ENCODE measurements around the gene RAP1GAP. TPM values are rescaled to one million over a fixed set of nuclear protein-coding genes. Genes with fewer than 3 reads are reported as not detected.

RAP1GAP gene
- total RNA-seq, 2 donors from 2014 or later, result 45.2 to 53.1 TPM

DNA sequence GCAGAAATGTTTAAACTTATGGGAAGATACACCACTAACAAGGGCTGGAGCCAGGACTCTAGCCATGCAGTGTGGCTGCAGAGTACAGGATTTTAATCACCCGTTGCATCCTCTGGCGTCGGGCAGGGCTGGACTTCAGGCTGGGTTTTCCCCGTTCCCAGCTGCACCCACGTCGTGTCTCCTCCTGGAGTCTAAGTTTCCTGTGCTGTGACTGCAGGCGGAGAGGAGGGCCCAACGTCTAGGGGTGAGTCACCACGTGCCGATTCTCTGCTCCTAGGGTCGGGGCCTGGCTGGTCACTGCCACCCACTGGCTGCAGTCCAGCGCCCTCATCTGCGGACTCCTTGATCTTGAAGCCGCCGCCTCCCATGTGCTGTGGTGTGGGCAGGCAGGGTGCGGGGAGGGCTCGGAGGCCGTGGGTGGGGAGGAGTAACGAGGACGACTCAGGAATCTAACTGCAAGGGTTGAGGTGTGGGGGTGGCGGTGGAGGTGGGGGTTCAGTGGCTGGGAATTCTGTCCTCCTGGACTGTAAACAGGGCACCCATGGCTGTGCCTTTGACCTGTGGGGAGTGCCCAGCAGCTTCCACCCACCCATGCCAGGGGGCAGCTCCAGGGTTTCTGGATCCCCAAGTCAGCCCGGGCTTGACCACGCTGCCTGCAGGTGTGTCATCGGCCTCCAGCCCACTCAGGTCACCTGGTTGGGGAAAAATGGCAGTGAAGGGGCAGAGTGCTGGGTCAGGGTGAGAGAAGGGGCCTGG, 82.1 kb downstream of the RAP1GAP start:
- DNase-seq, result peak; percentile 43 to 63
- peak; percentile 72 for ATAC-seq
- intact Hi-C loops (cut with DNase I, micrococcal nuclease), result no loop called here

DNA sequence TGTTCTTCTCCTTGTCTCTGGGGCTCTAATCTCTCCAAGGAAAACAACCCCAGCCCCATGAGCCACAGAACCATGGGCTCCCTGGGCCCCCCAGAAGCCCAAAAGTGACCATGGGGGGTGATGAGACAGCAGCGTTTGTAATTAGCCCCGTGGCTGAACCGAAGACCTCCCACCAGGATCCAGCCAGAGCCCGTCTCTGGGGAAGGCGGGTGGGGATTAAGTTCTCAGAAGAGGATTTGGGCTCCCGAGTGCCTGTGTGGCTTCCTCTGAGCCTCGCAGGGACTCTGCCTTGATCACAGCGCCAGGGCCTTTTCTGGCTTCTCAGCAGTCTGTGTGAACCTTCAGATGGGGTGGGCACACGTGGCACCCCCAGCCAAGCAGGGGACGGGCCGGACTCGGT, 82.9 kb downstream of the RAP1GAP start:
- ATAC-seq (no peak), DNase-seq (no peak)
- intact Hi-C loops (cut with DNase I, micrococcal nuclease), result no loop called here

DNA sequence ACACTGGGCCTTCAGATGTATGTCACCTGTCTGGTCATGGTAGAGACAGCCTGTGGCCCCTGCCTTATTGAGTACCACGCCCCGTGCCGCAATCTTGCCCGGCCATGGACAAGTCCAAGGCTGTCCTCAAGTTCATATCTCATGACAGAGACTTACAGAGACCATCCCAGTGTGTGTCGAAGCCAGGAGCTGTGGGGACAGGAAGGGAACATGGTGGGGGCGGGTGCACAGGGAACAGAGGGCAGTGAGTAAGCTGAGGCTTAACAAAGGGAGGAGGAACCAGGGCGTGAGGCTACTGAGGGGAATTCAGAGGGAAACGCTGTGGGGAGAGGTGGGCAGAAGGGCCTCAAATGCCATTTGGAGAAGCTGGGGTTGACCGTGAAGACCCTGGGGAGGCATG, 84.1 kb downstream of the RAP1GAP start:
- DNase-seq (no peak), ATAC-seq (no peak)
- intact Hi-C loops (cut with DNase I, micrococcal nuclease), result no loop called here

DNA sequence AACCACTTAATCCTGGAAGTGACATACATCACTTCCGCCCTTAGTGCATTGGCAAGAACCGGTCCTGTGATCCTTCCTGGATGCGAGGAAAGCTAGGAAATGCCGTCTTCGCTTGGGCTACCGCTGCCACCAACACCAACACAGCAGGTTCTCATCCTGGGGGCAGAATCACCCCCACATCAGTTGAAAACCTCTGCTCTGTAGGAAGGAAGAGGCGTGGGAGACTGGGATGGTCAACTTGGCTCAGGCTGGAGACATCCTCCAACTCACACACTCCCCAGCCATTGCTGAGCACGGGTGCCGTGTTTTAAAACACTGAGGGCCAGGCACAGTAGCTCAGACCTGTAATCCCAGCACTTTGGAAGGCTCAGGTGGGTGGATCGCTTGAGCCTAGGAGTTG, 85.1 kb downstream of the RAP1GAP start:
- no peak for ATAC-seq
- intact Hi-C loops (cut with DNase I, micrococcal nuclease), result no loop called here
- no peak for DNase-seq

DNA sequence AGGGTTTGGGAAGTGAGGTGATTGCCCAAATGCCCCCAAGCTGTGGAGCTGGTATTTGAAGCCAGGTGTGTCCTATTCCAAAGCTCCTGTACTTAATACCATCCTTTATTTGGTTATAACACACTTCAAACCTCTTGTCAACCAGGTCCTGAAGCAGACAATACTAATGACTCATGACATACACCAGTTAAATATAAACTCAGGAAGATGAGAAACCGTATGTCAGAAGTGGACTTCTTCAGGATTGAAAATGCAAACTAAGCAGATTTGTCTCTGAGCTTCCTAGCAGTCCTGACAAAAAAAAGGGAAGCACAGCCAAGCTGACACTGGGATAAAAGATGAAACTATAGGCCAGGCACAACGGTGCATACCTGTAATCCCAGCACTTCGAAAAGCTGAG, 89.4 kb downstream of the RAP1GAP start:
- ATAC-seq, result no peak
- intact Hi-C loops (cut with DNase I, micrococcal nuclease), result no loop called here
- no peak for DNase-seq

DNA sequence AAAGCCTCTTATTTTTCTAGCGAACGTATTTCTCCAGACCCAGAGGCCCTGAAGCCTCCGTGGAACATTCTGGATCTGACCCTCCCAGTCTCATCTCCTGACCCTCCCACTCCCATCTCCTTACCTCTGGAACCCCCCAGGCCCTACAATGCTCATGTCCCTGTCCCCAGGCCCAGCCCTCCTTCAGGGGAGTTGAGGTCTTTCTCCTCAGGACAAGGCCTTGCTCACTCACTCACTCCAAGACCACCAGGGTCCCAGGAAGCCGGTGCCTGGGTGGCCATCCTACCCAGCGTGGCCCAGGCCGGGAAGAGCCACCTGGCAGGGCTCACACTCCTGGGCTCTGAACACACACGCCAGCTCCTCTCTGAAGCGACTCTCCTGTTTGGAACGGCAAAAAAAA, 91.2 kb downstream of the RAP1GAP start:
- ATAC-seq (no peak), DNase-seq (no peak)
- intact Hi-C loops (cut with DNase I, micrococcal nuclease), result no loop called here

DNA sequence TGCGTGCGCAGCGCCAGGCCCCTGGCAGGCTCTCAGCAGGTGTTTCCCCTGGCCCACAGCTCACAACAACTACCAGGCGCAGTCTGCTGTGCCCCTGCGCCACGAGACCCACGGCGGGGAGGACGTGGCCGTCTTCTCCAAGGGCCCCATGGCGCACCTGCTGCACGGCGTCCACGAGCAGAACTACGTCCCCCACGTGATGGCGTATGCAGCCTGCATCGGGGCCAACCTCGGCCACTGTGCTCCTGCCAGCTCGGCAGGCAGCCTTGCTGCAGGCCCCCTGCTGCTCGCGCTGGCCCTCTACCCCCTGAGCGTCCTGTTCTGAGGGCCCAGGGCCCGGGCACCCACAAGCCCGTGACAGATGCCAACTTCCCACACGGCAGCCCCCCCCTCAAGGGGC, 91.8 kb downstream of the RAP1GAP start:
- DNase-seq, result no peak
- ATAC-seq, result no peak
- intact Hi-C loops (cut with DNase I, micrococcal nuclease), result no loop called here

DNA sequence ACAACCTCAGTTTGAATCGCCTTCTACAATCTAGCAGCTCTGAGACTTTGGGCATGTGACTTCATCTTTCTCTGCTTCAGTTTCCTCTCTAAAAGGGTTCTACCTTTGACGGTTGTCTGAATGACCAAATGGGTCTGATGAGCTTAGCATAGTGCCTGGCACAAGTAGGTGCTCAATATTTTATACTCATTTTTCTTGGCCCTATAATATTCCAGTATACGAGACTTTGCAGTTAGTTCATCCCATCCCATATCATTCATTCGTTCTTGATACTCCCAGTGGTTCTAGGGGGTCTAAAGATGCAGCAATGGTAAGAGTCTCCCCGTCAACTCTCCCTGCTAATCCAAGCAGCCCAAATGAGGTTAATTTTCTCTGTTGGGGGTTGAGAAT, 92.4 kb downstream of the RAP1GAP start:
- DNase-seq (no peak), ATAC-seq (no peak)
- intact Hi-C loops (cut with DNase I, micrococcal nuclease), result no loop called here

DNA sequence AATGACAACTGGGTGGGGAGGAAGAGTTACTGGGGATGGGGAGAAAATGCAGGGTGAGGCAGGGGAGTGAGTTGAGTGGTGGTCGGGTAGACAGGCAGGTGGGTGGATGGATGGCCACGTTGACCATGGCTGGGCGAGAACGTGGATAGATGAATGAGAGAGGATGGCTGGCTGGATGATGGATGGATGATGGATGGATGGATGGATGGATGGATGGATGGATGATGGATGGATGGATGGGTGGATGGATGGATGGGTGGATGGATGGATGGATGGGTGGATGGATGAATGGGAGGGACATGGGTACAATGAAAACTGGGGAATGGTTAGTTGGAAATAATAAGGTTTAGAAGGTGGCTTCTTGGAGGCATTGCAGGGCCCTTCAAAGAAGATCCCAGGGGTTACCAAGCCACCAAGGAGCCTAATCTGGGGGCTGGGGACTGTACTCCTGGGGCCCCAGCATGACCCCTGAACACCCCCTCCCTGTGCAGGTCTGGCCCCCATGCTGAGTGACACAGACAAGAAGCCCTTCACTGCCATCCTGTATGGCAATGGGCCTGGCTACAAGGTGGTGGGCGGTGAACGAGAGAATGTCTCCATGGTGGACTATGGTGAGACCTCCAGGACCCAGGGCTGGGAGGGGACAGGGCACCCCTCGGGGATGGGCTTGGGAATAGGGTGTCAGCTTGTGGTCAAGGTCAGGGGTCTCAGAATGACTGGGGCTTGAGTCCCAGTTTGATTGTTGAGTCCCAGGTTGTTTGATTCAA, 92.9 kb downstream of the RAP1GAP start:
- ATAC-seq (no peak), DNase-seq (no peak)
- intact Hi-C loops (cut with DNase I, micrococcal nuclease), result no loop called here

DNA sequence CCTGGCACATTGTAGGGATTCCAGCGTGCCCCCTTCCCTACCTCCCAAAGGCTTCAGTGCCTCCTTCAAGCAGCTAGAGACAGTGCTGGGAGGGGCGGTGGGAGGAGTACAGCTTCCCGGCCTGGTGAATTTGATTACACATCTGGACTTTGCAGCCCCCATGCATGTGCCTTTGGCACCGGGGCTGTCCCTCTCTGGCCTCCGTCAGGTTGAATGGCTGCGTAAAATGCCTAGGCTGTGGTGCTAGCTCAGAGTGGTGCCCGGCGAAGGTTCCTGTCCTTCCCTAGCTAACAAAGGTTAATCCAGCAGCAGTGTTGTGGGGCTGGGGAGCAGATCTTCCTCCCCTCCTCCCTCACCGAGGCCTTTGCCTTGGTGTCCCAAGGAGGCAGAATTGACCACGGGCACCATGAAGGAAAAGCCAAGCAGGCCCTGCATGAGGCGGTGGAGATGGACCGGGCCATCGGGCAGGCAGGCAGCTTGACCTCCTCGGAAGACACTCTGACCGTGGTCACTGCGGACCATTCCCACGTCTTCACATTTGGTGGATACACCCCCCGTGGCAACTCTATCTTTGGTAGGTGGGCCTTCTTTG, 93.7 kb downstream of the RAP1GAP start:
- DNase-seq (no peak), ATAC-seq (no peak)
- intact Hi-C loops (cut with DNase I, micrococcal nuclease), result no loop called here

DNA sequence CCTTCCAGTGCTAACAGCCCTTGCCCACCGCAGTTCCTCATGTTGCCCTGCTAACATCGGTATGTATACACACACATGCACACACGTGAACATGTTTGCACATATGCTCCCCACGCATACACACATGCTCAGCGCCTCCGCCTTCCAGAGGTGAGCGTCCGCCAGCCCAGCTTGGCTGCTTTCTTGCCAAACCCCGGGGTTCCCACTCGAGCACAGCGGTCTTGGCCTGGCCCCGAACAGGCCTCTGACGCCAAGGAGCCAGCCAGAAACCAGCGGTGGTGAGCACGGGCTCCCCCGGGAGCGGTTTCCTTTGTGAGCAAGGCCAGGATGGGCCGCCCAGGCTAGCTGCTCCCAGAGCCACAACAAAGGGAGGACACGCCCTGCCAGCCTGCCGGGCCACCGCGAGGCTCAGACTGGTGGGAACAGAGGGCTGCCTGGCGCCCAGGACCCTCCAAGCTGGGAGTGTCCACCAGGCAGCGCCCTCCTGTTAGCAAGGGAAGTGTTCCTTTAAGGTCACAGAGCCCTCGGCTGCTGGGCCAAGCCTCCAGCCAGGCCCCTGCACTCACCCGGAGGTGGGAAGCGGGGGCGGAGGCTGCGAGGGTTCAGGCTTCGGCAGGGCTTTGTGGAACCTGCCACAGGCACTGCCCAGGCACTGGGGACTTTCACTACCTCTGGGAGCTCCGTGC, 94.5 kb downstream of the RAP1GAP start:
- ATAC-seq (peak; percentile 77), DNase-seq (peak in 1 of 2 donors; percentile 27)
- intact Hi-C loops (cut with DNase I, micrococcal nuclease), result no loop called here

DNA sequence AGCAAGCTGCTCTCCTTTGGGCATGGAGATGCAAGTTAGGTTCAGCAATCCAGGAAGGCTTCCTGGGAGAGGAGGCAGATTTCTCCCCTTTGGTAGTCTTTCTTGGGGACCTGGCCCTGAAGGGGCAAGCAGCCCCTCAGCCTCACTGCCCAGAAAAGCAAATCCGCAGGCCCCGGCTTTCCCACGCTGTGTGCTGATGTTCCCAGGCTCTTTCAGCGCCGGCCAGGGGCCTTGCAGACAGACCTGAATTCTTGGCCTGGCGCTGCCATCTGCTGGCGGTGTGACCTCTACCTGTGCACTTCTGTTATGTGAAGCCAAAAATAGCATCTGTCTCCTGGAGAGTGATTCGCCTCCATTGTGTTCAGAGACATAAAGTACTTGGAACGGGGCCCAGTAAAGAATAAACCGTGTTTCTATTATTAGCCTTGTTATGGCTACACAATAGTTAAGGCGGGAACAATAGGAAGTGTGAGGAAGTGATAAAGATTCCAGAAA, 95.1 kb downstream of the RAP1GAP start:
- peak; percentile 47 to 73 for DNase-seq
- intact Hi-C loops (cut with DNase I, micrococcal nuclease), result no loop called here
- peak; percentile 92 for ATAC-seq

DNA sequence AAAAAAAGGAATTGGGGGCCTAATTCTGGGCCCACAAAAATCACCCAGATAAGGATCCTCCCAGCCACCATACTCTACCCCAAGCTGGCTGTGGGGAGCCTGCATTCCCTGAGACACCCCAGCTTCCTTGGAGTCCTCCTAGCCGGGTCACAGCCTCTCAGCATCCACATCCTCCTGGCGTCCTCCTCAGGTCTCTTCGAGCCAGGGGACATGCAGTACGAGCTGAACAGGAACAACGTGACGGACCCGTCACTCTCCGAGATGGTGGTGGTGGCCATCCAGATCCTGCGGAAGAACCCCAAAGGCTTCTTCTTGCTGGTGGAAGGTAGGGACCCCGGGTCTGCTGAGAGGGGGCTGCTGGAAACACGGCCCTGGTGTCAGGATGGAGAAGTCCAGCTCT, 95.7 kb downstream of the RAP1GAP start:
- intact Hi-C loops (cut with DNase I, micrococcal nuclease), result no loop called here
- no peak for ATAC-seq
- DNase-seq, result no peak

DNA sequence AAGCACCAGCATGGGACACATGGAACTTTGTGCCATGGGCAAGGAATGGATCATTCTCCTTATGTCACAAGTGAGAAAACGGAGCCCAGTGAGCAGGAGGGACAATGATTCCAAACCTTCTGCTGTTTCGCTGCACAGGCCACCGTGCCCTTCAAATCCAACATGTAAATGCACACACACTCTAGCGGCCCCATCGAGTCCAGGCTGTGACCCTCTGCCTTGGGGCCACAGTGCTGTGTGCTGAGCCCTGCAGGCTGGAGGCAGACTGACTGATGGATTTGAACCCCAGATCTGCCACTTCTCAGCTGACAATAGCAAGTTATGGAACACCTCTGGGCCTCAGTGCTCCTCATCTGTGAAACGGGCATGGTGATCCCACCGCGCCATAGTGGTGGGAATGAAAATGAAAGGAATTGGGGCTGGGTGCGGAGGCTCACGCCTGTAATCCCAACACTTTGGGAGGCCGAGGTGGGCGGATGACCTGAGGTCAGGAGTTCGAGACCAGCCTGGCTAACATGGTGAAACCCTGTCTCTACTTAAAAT, 96.4 kb downstream of the RAP1GAP start:
- DNase-seq (no peak), ATAC-seq (no peak)
- intact Hi-C loops (cut with DNase I, micrococcal nuclease), result no loop called here

DNA sequence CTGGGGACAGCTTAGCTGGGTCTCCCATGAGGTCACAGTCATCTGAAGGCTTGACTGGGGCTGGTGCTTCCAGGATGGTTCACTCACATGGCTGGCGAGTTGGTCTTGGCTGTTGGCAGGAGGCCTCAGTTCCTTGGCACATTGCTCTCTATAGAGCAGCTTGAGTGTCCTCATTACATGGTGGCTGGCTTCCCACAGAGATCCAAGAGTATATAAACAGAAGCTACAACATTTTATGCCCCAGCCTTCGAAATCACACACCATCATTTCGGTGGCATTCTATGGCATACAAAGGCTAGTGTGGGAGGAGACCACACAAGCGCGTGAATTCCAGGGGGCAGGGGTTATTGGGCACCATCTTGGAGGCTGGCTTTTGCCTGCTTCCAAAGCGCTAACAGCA, 96.9 kb downstream of the RAP1GAP start:
- intact Hi-C loops (cut with DNase I, micrococcal nuclease), result no loop called here

DNA sequence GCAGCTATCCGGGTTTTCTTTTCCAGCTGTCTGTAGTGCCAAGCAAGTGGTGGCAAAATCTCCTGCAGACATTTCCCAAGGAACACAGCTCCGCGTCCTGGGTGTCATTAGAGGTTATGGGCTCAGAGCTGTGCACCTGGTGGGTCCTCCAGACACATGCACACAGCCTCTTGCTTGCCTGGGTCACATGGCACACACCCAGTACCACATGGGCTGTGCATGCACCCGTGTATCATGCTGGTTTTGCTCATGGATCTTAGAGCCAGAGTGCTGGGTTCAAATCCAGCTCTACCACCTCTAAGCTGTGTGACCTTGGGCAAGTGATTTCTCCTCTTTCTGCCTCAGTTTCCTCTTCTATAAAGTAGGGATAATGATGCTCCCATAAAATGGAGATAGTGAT, 98.3 kb downstream of the RAP1GAP start:
- DNase-seq (no peak), ATAC-seq (no peak)
- intact Hi-C loops (cut with DNase I, micrococcal nuclease), result no loop called here

More for the DNA sequence above, 96.9 kb downstream of the RAP1GAP start:
- no peak for DNase-seq
- ATAC-seq, result no peak

DNA sequence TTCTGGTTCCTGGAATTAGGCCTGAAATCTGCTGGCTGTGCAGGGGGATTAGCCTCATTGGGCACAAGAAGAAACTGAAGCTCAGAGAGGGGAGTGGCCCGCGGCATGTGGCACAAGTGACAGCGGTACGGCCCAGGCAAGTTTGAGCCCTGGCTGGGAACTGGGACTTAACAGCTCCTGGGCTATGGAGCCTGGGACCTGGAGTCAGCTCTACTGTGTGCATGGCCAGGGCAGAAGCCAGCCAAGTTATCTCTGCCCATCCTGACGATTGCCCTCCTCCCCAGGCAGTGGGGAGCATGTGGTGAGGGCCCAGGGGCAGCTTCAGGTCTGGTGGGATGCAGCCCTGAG, 98.7 kb downstream of the RAP1GAP start:
- no peak for DNase-seq
- ATAC-seq, result no peak
- intact Hi-C loops (cut with DNase I, micrococcal nuclease), result no loop called here

DNA sequence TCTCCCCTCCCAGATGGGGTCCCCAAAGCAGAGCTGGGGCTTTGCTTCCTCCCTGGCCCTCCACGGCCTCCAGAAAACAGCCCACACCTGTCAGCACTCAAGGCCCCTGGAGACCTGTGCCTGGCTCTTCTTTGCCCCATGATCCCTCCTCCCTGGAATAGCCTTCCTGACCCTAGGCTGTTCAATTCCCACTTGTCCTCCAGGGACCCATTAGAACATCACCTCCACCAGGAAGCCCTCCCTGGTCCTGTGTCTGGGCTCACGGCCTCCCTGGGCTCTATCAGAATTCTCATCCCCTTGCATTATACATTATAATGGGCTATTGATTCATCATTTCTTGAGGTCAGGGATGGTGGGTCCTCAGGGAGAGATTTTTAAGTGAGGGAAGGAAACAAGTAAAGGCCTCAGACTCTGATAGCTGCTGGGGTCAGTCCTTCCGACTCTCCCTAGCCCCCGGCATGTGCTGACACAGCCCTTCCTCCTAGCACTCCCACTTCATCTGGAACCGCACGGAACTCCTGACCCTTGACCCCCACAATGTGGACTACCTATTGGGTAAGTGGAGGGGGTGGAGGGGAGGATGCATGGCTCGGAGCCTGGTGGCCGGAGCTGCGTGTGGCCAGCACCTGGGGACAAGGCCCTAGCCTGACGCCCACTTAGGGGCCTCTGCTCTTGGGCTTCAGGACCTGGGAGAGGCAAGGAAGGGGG, 99.2 kb downstream of the RAP1GAP start:
- DNase-seq (no peak), ATAC-seq (no peak)
- intact Hi-C loops (cut with DNase I, micrococcal nuclease), result no loop called here
